Memory B cell (primary cell): ENCODE results near the gene SEPTIN2.

ENCODE experiments used
- ATAC-seq: fragments of 150-1000 bp; cut with Tn5 transposase; 2 replicates; pipeline ENCODE4 v1.10.0; 2021; ENCODE audit warnings: low read depth, mild to moderate bottlenecking, moderate library complexity
- DNase-seq, 2 donors: peaks; one replicate each; pipeline ENCODE4 v3.0.0; 2022; ENCODE audit warnings: low spot score in 2 of 2
- H3K27ac Mint-ChIP-seq: one replicate; pipeline ENCODE4 v1.8.0; 2022; ENCODE audit warnings: mild to moderate bottlenecking, moderate library complexity, mixed read lengths
- H3K27me3 Mint-ChIP-seq: one replicate; pipeline ENCODE4 v1.8.0; 2022; ENCODE audit warnings: mixed read lengths
- H3K36me3 Mint-ChIP-seq: one replicate; pipeline ENCODE4 v1.8.0; 2022; ENCODE audit warnings: mild to moderate bottlenecking, mixed read lengths
- H3K4me1 Mint-ChIP-seq: one replicate; pipeline ENCODE4 v1.8.0; 2022; ENCODE audit warnings: mixed read lengths
- H3K4me3 Mint-ChIP-seq: one replicate; pipeline ENCODE4 v1.8.0; 2022; ENCODE audit warnings: mild to moderate bottlenecking, moderate library complexity, mixed read lengths
- H3K9me3 Mint-ChIP-seq: one replicate; pipeline ENCODE4 v1.8.0; 2022; ENCODE audit warnings: mixed read lengths

SEPTIN2 gene

GRCh38 chr2:241334813-241335212, 19.1 kb downstream of the SEPTIN2 start:
- Mint-ChIP-seq H3K4me1 (peaks cover 11% of the 10 kb centered on the region), H3K9me3 (no peaks in the 10 kb centered on the region), H3K4me3 (no peak overlapping the region), H3K27me3 (no peaks in the 10 kb centered on the region), H3K36me3 (peaks cover 17% of the 10 kb centered on the region), H3K27ac (no peak overlapping the region)
- DNase-seq (no peak), ATAC-seq (no peak)

- H3K9me3 Mint-ChIP-seq = no peaks in the 10 kb centered on the region
- H3K36me3 Mint-ChIP-seq = peaks cover 31% of the 10 kb centered on the region
- ATAC-seq (no peak), DNase-seq (no peak)
- no peak overlapping the region for H3K4me3 Mint-ChIP-seq
- peaks cover 15% of the 10 kb centered on the region for H3K4me1 Mint-ChIP-seq
- no peak overlapping the region for H3K27ac Mint-ChIP-seq
- H3K27me3 Mint-ChIP-seq = no peaks in the 10 kb centered on the region
Measured at GRCh38 chr2:241339839-241340630, 24.3 kb downstream of the SEPTIN2 start.

GRCh38 chr2:241340631-241341163, 25.0 kb downstream of the SEPTIN2 start:
- Mint-ChIP-seq H3K4me3 (no peak overlapping the region), H3K4me1 (peaks cover 14% of the 10 kb centered on the region), H3K27me3 (no peaks in the 10 kb centered on the region), H3K27ac (no peak overlapping the region), H3K36me3 (peaks cover 31% of the 10 kb centered on the region), H3K9me3 (no peaks in the 10 kb centered on the region)
- no peak for DNase-seq
- ATAC-seq = no peak

GRCh38 chr2:241344925-241345651, 29.4 kb downstream of the SEPTIN2 start:
- H3K4me3 Mint-ChIP-seq = no peak overlapping the region
- H3K27me3 Mint-ChIP-seq = no peaks in the 10 kb centered on the region
- peaks cover 33% of the 10 kb centered on the region for H3K36me3 Mint-ChIP-seq
- DNase-seq (no peak), ATAC-seq (no peak)
- H3K9me3 Mint-ChIP-seq = no peaks in the 10 kb centered on the region
- H3K27ac Mint-ChIP-seq = no peak overlapping the region
- peaks cover 5% of the 10 kb centered on the region for H3K4me1 Mint-ChIP-seq

DNA sequence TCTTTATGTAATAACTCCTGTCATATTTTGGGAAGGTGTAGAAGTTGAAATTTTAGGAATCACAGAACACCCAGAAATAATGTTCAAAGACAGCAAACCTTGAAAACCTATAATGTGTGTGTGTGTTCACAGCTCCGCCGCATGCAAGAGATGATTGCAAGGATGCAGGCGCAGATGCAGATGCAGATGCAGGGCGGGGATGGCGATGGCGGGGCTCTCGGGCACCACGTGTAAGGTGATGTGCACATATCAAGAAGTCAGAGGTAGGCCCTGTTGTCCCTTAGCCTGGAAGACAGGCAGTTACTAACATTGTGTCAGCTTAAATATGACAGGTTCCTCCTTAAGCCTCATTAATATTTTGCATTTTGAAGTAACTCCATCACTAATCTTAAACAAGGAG, 34.2 kb downstream of the SEPTIN2 start:
- DNase-seq (no peak), ATAC-seq (no peak)
- H3K4me3 Mint-ChIP-seq = no peak overlapping the region
- peaks cover 23% of the 10 kb centered on the region for H3K36me3 Mint-ChIP-seq
- H3K27me3 Mint-ChIP-seq = no peaks in the 10 kb centered on the region
- H3K4me1 Mint-ChIP-seq = peaks cover 4% of the 10 kb centered on the region
- no peaks in the 10 kb centered on the region for H3K9me3 Mint-ChIP-seq
- no peak overlapping the region for H3K27ac Mint-ChIP-seq

DNA sequence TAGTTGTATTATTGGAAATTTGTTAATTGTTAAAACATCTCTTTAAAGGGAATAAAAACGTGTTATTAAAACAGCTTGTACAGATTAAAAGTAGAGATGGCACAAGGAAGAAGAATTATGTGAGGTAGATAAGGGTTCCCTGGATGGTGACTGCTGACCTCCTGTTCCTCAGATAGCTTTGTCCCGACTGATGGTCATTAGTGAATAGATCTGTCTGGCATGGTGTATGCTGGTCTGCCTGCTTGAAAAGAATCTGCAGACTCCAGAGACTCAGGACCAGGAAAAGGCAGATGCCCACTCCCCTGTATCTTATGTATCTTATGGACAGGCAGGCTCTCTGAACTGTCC, 34.8 kb downstream of the SEPTIN2 start:
- DNase-seq (no peak), ATAC-seq (no peak)
- Mint-ChIP-seq H3K27ac (peak overlapping the region; percentile 45), H3K36me3 (peaks cover 23% of the 10 kb centered on the region), H3K4me3 (no peak overlapping the region), H3K27me3 (no peaks in the 10 kb centered on the region), H3K9me3 (no peaks in the 10 kb centered on the region), H3K4me1 (peaks cover 5% of the 10 kb centered on the region)

GRCh38 chr2:241350878-241351639, 35.3 kb downstream of the SEPTIN2 start:
- Mint-ChIP-seq H3K27ac (peak overlapping the region; percentile 45), H3K4me1 (peaks cover 5% of the 10 kb centered on the region), H3K36me3 (peaks cover 21% of the 10 kb centered on the region), H3K27me3 (no peaks in the 10 kb centered on the region), H3K4me3 (no peak overlapping the region), H3K9me3 (no peaks in the 10 kb centered on the region)
- no peak for DNase-seq
- ATAC-seq = no peak

- peaks cover 20% of the 10 kb centered on the region for H3K36me3 Mint-ChIP-seq
Measured at GRCh38 chr2:241351640-241352031, 35.9 kb downstream of the SEPTIN2 start.

DNA sequence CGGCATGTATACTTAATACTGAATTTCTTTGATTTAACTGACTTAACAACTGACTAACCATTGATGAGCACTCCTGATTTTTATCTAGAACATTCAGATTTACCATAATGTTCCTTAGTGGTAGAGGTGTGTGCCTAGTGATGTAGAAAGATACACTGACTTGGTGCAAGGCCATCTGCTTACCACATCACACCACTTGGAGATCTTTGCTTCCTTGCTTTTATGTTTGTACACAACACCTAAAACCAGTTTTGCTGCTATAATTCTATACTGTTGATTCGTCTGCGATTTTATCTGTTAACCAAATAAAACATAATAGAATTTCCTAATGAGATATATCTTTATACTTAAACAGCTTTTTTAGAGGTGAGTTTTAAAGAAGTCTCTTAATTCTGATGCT, 36.5 kb downstream of the SEPTIN2 start:
- H3K27me3 Mint-ChIP-seq = no peaks in the 10 kb centered on the region
- H3K9me3 Mint-ChIP-seq = no peaks in the 10 kb centered on the region
- no peak for ATAC-seq
- no peak overlapping the region for H3K4me3 Mint-ChIP-seq
- H3K4me1 Mint-ChIP-seq = peaks cover 9% of the 10 kb centered on the region
- no peak overlapping the region for H3K27ac Mint-ChIP-seq
- DNase-seq = no peak
- peaks cover 20% of the 10 kb centered on the region for H3K36me3 Mint-ChIP-seq

More at GRCh38 chr2:241351640-241352031, 35.9 kb downstream of the SEPTIN2 start:
- DNase-seq = no peak
- ATAC-seq = no peak
- no peak overlapping the region for H3K27ac Mint-ChIP-seq
- H3K27me3 Mint-ChIP-seq = no peaks in the 10 kb centered on the region
- H3K4me3 Mint-ChIP-seq = no peak overlapping the region
- no peaks in the 10 kb centered on the region for H3K9me3 Mint-ChIP-seq
- peaks cover 5% of the 10 kb centered on the region for H3K4me1 Mint-ChIP-seq

- H3K27ac Mint-ChIP-seq = peak overlapping the region; percentile 24
- peak; percentile 13 for ATAC-seq
Measured at GRCh38 chr2:241354668-241355658, 39.2 kb downstream of the SEPTIN2 start.

GRCh38 chr2:241355983-241356870, 40.5 kb downstream of the SEPTIN2 start, which contains the start of gene FARP2:
FARP2 (plus strand) TSS chr2:241356285; CDS start chr2:241373108, 16,823 bp downstream.
- ATAC-seq (peak; percentile 84), DNase-seq (peak; percentile 89 to 97)
- H3K9me3 Mint-ChIP-seq = no peaks in the 10 kb centered on the region
- H3K27ac Mint-ChIP-seq = peak within 1 kb of the TSS; percentile 87
- H3K4me1 Mint-ChIP-seq = peaks cover 31% of the 10 kb centered on the region
- no peaks in the 10 kb centered on the region for H3K27me3 Mint-ChIP-seq
- H3K4me3 Mint-ChIP-seq = peak within 1 kb of the TSS; percentile 89
- peaks cover 7% of the 10 kb centered on the region for H3K36me3 Mint-ChIP-seq

More at GRCh38 chr2:241354668-241355658, 39.2 kb downstream of the SEPTIN2 start:
- DNase-seq = peak; percentile 70 to 72
- H3K4me3 Mint-ChIP-seq = peak overlapping the region; percentile 11
- H3K4me1 Mint-ChIP-seq = peaks cover 25% of the 10 kb centered on the region
- H3K36me3 Mint-ChIP-seq = peaks cover 13% of the 10 kb centered on the region
- no peaks in the 10 kb centered on the region for H3K9me3 Mint-ChIP-seq
- no peaks in the 10 kb centered on the region for H3K27me3 Mint-ChIP-seq

GRCh38 chr2:241356871-241357260, 41.1 kb downstream of the SEPTIN2 start:
- H3K4me3 Mint-ChIP-seq = peak overlapping the region; percentile 89
- peak overlapping the region; percentile 87 for H3K27ac Mint-ChIP-seq
- DNase-seq (no peak), ATAC-seq (no peak)
- H3K4me1 Mint-ChIP-seq = peaks cover 35% of the 10 kb centered on the region
- H3K27me3 Mint-ChIP-seq = no peaks in the 10 kb centered on the region
- H3K9me3 Mint-ChIP-seq = no peaks in the 10 kb centered on the region
- peaks cover 7% of the 10 kb centered on the region for H3K36me3 Mint-ChIP-seq
